ENCODE results near the gene SEC16A.

- TF ChIP-seq CTCF (IDR thresholded peaks at IDR 0.05; ENCODE audit: low read length) (no peak), EZH2 (optimal IDR thresholded peaks at IDR 0.05; ENCODE audit: low read depth, low read length) (no peak)
These were observed 48.8 kb downstream of the SEC16A start for GRCh38 chr9:136433849-136434579.
